OCI-M2 (cell line): ENCODE results near the gene CRB1.

Source experiments
- DNase-seq: peaks from one replicate; lab custom pipeline; 2025; ENCODE audit not compliant: unreplicated experiment; lab: John Stamatoyannopoulos, UW

CRB1 gene

DNA sequence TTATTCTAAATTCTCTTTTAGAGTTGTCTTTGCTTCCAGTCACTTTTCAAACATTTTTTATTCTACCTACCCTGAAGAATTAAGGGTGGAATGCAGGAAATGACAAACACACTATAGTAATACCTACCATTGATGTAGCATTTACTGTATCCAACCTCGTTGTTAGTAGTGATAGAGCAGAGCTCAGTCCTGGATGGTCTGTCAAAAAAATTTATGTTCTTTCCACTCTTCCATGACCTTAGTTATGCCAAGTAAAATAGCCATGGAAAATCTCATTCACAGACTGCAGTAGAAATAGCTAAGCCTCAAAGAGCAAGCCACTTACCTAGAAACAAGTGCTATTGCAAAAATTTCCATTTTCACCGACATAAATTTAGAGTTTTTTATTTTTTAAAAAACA, 74.6 kb downstream of the CRB1 start:
- DNase-seq: no peak

DNA sequence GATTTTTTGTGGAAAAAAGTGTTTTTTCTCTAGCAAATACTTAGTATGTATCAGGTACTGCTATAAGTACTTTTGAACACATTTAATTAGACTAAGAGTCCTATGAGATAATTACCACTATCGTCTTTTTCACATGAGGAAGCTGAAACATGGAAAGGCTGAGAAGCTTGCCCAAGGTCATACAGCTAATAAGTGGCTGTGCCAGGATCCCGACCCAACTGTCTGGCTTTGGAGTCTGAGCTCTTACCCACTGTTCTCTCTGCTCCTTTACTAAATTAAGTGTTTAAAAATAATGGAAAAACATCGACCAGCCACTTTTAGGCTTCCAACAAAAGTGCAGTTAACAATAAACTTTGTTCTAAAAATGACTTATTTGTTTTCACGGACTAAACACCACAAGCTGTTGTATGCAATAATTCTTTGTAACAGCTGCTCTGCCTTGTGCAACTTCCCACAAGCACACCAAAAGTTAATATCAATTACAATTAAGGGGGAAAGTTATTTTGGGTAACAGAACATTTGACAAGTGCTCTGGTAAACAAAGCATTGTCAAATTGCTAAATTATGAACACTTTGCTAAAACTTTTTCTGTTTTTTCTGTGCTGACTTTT, 75.7 kb downstream of the CRB1 start:
- DNase-seq: no peak

DNA sequence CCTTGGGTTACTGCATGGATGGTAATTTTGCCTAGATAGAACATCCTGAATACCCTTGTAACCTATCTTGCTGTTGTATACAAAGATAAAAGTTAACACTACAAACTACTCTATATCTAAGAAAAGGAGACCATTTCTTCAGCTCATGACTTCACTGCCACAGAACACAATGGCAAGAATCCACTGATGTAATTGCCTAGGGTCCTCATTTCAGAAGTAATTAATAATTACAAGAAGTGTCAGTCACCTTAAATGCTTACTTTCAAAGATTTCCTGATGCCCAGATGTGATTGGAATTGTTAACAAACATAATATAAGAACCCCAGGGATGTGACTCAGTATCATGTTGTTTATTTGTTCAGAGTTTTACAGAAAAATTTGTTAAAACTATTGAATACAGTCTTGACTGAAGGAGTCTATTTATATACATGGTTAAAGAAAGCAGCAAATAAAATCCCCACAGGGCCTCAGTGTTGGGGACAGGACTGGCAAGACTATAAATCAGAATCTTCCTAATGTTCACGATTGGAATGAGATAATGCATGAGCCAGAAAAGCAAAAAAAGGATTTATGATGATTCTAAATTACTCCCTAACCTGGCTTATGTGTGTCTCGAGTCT, 83.9 kb downstream of the CRB1 start:
- no peak for DNase-seq

DNA sequence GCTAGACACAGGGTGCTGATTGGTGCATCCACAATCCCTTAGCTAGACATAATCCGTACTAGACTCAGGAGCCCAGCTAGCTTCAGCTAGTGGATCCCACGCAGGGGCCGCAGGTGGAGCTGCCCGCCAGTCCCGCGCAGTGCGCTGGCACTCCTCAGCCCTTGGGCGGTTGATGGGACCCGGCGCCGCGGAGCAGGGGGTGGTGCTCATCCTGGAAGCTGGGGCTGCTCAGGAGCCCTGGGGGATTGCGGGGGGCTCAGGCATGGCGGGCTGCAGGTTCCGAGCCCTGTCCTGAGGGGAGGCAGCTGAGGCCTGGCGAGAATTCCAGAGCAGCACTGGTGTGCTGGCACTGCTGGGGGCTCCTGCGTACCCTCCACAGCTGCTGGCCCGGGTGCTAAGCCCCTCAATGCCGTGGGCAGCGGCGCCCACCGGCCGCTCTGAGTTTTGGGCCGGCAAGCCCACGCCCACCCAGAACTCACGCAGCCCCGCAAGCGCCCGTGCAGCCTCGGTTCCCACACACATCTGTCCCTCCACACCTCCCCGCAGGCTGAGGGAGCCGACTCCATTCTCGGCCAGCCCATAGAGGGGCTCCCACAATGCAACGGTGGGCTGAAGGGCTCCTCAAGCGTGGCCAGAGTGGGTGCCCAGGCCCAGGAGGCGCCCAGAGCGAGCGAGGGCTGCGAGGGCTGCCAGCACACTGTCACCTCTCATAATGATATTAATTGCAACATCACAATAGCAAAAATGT, 87.4 kb downstream of the CRB1 start:
- no peak for DNase-seq

DNA sequence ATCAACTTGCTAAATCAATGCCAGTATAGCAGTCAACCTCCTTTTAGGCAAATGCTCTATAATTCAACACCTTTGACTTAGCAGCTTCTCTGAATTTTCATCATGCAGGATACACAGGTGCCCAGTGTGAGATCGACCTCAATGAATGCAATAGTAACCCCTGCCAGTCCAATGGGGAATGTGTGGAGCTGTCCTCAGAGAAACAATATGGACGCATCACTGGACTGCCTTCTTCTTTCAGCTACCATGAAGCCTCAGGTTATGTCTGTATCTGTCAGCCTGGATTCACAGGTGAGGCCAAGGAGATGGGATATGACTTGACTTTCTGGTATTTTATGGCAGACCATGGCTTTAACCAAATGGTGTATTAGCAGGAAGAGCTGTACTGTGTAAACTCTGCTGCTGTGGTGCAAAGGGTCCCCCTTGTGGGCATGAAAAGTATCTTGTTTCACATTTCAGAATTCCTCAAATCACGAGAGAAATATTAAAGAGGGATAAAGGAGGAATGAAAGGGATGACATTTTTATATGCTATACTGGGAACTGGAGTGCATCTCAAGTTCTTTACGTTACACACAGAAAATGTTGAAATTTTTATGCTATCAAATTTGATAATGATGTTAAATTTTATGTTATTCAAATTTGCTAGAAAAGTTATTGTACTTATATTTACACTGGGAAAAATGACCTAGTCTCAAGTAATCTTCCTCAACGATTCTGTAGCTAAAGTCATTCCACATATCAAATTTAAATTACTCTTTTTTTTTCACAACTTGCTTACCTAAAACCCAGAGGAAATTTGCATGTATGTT, 88.9 kb downstream of the CRB1 start:
- DNase-seq: no peak

DNA sequence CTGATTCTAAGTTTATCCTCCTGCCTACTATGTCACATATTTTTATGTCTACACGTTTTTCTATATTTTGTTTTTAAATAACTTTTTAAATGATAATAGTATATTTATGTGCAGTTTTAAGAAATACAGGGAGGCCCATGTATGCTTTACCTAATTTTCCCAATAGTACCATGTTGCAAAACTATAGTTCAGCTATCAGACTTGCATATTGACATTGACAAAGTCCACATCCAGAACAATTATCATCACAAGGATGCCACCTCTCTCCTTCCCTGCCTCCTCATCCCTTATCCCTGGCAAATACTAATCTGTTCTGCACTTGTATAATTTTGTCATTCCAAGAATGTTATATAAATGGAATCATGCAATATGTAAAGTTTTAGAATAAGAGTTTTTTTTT, 90.9 kb downstream of the CRB1 start:
- DNase-seq: no peak

DNA sequence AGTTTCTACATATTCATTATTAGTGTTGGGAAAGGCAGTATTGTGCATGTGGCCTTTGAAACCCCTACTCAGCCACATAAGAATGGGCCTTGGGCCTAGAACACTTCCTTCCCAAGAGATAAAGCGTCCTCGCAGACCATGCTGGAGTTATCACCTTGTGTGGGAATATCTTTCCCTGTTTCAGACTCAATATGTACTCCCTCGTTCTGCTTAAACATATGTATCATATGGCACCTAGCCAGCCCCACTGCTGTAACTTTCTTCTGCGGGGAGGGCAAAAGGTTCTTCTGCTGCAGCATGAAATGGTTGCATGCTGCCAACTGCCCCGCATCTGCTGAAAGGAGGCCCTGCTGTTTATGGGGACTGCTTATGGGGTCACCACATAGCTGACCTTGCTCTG, 92.0 kb downstream of the CRB1 start:
- no peak for DNase-seq

DNA sequence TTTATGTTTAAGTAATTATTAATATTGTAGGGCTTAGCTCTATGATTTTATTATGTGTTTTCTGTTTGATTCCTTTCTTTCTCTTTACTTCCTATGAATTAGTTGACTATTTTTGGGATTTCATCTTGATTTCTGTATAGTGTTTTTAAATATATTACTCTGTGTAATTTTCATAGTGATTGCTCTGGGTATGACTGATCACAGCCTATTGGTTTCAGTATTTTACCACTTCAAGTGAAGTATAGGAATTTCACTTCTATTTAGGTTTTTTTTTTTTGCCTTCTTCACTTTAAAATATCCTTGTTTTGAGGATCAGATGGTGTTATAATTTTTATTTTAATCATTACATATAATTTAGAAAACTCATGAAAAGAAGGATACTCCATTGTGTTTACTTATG, 94.8 kb downstream of the CRB1 start:
- DNase-seq: no peak

DNA sequence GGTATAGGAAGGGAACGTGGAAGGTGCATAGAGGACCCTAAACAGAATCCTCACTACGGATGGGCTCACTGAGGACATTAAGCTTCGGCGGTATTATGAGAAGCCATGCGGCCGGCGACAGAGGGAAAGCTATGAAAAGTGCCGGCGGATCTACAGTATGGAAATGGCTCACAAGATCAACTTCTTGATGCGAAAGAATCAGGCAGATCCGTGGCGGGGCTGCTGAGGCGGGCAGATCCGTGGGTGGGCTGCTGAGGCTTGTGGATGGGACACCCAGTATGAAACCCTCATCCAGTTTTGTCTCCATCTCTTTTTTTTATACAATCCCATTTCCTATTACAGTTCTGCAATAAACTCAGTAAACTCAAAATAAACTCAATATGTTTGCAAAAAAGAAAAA, 95.8 kb downstream of the CRB1 start:
- no peak for DNase-seq

DNA sequence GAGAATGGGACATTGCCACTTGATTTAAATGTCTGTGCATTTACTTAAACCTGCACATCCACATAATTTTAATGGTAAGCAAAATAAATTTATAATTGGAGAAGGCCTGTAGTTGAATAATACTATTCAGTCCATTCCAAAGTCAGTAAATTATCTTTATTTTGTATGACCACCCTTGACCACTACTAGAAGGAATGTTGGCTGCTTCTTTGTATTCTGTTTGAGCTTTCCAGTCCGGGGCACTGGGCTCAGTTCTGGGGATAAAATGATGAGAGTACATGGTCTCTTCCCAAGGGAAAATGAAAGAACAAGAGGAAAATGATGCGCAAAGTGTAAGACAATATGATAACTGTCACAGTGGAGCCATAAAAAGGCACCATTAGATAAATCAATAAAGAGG, 98.9 kb downstream of the CRB1 start:
- DNase-seq: no peak

DNA sequence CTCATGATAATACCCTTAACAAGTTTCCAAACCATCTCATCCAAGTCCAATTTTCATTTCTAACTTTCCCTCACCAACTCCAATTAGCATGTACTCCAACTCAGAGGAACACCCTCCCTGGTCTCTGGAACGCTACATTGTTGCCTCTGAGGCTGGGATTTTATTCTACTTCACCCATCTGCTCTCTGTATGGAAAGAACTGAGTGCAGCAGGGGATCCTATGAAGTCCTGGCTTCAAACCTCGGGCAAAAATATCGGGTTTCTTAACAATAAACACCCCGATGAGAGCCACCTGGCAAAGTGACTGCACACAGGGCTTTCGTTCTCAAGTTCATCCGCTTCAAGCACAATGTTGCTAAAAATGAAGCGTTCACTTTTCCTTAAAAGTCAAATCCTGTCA, 99.6 kb downstream of the CRB1 start:
- no peak for DNase-seq

DNA sequence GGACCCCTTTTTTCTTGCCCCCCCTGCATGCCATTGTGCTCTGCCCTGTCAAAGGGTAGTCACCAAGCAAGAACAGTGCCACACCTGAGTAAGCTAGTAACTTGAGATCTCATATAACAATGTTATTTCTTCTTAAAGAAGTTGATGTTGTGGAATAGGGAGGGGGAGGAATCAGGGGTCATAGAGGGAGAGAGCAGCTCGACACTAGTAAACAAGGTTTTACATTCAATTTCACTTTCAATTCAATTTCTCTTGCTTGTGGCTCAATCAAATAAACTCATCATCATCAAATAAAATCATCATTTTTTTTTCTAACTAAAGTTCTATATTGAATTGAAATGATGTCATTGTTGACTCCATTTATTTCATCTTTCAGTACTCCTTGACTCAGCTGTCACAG, 106.4 kb downstream of the CRB1 start:
- no peak for DNase-seq

DNA sequence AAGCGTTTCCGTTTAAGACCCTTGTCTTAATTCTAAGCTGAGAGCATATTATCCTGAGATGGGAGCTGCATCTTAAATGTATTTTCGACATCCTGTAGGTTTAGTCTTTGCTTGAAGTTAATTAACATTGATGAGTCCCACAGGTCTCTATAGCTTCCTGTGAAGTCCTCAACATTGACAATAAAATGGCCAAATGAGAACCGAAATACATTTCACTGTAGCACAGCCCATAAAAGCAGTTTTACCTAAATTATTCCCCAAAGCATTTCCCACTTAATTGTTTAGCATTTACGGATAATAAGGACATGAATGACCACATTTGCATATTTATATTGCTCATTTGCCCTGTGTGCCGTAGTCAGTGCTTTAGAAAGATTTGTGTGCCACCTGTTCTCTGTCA, 116.4 kb downstream of the CRB1 start:
- no peak for DNase-seq

DNA sequence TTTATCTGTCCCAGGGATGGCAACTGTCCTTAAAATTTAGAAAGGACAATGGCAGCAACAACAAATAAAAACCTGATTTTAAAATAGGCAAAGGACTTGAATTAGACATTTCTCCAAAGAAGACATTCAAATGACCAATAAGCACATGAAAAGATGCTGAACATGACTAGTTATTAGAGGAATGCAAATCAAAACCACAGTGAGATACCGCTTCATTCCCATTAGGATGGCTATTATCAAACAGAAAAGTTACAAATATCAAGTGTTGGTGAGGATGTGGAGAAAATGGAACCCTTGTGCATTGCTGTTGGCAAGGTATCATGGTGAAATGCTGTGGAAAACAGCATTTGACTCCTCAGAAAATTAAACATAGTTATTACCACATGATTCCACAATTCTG, 120.7 kb downstream of the CRB1 start:
- DNase-seq: no peak

DNA sequence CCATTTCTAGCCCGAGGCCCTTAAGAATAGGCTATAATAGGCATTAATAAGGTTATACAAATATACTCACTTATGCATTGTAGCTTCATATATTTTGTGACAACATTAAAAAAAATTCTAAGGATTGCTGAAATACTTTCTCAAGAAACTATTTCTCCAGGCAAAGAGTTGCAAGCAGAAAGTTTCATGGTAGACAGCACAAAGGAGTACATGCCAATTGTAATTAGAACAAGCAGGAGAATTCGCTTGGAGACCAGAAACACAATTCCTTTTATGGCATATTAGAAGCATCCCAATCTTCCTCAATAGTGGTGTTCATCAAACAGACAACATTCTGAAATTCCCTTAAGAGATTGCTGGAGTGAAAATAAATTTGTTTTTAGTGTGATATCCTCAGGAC, 122.8 kb downstream of the CRB1 start:
- DNase-seq: no peak

DNA sequence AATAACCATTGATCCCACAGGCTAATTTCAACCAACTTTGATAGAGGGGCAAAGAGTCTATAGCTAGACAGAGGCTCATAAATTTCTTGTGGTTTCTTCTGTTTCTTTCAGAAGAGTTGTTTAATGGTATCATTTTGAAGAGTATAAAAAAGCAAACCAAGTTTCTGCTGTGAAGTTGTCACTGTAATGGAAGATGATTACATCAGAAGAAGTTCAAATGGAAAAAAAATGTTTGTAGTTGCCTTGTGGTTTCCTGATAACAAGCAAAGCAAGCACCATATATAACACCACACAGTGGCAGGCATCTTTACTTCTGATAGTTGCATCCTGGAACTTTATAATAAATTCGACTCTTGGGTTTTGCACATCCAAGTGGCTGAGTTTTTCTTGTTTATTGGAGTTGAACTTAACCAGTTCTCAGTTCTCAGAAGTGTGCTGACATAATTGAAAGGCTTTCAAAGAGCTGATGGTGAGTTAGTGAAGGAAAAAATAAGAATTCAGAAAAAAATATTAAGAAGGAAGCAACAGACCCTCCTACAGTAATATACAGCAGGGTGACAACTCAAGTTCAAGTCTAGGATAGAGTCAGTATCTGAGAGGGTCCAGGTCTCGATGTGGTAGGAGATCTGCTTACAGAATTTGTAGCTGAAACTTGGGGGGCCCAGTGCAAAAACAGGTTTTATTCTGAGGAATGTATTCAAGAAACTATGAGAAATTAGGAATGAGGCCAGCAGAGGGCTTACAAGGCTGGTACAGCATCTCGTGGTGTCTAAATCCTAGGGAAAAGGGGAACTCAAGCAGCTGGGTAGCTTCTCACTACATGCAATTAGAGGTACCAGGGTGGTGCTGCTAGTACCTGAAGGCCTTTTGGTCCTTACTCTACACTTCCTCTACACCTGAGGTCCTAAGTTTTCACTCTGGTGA, 123.5 kb downstream of the CRB1 start:
- DNase-seq: no peak

DNA sequence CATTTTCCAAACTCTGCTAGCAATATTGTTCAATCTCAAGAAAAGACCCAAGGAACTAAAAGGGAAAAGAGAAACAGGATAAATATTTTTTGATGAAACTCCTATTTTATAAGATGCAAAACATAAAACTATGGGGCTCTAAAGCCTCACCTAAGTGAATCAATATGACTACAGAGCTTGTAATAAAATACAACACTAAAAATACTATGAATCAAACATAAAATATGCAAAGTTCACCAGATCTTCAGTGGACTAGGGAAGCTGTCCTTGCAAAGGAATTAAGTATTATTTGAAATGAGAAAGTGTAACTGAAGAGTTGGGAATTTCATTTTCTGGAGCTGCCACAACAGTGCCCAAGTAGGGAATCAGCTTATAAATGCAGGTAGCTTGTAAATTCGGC, 124.5 kb downstream of the CRB1 start:
- no peak for DNase-seq

DNA sequence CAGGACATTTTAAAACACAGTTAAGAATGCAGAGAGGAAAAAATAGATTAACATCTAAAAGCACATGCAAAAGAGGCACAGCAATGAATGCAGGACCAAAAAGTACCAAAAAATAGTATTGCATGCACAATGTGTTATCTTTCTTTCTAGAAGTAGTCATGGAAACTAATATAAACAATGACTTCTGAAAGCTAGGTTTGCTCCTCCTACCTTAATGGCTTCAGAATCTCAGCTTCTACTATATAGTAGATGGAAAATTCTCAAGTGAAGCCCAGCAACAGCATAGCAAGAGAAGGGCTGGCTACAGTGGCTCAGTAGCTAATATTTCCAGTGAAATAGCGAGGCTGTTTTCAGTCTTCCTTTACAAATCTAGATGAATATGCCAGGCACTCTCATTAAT, 125.1 kb downstream of the CRB1 start:
- no peak for DNase-seq

DNA sequence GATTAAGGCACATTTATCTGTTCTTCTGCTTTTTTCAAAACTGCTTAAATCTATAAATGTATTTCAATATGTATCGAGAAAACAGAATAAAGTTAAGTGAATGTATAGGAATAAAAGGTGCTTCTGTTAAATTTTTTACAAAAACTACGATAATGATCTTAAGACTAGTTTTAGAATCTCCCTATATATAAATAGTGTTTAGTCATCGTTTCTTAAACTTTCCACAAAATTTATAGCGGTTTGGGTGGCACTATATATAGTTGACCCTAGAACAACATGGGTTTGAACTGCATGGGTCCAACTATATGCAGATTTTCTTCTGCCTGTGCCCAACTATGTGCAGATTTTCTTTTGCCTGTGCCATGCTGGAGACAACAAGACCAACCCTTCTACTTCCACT, 125.7 kb downstream of the CRB1 start:
- DNase-seq: no peak

DNA sequence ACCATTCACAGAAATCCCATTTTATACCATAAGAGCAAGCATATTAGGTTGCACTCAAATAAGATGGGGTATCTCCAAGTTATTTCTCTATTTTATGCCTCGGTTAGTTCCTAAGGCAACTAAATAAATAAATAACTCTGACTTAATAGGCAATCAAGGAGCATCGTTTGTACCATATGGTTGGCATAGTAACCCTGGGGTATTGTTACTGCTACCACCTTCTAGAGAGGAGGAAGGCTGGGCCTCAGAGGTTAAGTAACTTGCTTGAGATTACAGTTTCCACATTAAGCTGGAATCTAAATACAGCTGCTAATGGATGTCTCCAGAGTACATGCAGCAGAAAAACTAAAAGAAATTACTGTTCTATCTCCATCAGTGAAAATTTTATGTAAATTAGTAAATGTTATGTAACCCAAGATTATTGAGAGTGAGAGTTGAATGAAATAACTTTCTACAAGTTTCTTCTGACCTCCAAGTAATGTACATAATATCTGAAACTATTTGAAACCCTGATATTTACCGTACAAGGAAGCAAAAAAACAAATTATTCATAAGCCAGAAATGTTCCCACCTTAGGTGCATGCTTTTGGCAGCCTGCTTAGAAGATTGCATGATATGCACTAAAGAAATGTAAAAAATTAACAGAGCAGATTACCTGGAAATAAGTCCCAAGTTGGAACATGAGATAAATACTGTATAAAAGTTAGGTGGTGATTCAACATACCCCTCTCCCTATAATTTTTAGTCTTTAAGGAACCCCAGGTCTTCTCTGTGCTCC, 127.0 kb downstream of the CRB1 start:
- no peak for DNase-seq
